ENCODE results near the gene SRPRB. TPM values are rescaled to one million over a fixed set of nuclear protein-coding genes. Genes with fewer than 3 reads are reported as not detected.

The SRPRB gene
- total RNA-seq, 1 donor from 2014 or later: 64.7 TPM

DNA sequence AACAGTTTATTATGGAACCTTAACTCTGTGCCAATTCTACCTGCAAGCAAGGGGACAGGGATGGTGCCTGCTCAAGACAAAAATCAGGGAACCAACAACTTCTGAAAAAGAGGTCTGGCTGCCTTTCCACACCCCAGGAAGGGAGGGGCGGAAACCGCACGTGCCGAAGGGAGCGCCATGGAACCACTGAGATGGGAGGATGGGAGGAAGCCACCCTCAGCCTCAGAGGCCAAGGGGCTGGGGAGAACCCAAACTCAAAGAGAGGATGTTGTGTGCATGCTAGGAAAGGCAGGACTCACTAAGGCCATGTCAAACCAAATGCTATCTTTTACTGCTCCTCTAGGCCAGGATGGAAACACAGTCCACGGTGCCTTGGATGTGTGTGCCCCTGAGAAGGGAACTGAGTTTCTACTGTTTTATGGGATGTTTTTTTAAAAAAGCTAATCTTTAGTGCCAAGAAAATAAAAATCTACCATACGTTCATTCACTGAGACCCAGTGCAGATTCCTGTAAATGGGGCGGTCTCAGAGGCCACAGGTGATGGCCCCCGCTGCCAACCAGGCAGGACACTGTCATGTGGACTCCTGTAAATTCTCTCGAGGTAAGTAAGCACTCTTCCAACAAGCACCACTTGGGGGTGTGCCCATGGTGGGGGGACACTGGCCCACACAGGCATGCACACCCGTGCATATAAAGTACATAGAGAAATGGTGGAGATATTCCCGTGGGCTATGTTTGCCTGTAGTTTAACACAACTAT is 20.5 kb downstream of the SRPRB start:
- DNase-seq (ENCODE audit: low read depth): no peak

DNA sequence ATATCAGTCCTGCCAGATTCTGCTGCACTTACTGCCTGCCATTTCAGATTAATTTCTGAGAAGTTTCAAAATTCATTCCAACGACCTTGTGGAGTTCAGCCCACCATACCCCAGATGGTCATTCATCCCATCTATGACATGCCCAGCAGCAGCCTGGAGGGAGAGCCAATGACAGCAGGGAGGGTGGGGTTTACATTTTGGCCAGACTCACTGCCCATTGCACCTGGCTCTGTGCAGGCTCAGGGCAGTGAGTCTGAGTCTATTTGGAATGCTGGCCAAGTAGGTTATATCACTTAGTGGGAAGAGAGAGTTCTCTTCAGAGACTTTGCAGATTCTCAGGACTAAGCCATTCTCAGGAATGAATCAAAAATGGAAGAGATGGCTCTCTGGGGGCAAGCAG is 21.5 kb downstream of the SRPRB start:
- DNase-seq (ENCODE audit: low read depth): no peak

DNA sequence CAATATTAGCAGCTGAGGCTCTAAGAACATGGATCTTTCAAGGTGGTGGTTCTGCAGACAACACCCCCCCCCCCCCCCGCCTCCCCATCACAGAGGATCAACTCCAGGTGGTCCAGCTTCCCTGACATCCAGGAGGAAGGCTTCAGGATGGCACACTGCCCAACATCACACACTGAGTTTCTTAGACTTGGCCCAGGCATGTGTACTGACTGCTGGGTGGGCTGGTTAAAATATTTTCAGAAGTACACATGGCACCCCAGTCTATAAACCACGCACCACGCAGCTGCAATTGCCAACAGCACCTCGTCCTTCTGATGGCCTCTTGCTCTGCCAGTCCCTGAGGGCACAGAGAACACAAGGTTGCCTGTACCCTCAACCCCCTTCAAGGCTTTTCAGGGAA is 22.1 kb downstream of the SRPRB start:
- DNase-seq (ENCODE audit: low read depth): no peak

DNA sequence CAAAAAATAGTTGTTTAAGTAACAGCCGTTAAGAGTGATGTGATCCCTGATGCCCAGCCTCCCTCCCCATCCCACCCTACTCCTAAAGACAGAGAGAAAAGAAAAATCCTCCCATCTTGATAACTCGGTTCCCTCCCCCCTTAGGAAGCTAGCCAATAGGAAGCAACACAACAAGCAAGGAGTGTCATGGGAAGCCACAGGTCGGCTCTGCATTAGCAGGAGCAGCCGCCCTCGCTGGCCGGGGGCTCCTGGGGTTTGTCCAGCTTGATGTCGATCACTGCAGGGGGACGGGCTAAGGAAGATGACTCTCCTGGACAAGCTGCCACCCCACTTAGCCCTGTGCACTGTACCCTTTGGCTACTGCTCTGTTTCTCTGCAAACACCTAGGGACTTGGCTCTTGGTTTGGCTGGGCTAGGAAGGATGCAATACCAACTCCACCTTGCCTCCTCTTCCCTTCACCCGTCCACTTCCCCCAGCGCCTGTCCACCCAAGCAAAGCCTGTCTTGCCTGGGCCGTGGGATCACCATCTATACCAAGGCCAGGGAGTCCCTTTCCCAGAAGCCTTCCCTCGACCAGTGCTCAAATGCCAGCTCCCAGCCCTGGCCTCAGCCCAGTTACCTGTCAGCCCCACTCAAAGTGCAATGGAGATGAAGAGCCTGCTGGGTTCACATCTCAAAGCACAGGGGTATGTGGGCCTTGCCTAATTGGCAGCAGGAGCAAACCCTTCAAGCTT is 23.1 kb downstream of the SRPRB start:
- DNase-seq (ENCODE audit: low read depth): no peak

DNA sequence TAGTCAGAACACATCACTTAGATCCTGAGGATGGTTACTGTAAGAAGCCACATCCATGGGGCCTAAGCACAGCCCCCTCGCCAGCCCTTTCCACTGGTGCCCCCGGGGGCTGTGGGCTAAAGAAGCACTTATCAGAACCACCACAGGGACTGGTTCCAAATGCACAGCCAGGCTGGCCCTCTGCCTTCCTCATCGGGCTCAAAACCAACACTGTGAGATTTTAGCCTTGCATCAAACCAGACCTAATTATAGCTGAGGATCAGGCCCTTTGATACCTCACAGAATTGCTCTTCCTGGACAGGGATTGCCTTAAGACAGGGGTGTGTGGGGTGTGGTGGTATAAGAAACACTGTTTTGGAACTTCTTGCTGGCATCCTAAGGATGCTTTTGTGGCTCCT is 23.7 kb downstream of the SRPRB start:
- no peak for DNase-seq (ENCODE audit: low read depth)

DNA sequence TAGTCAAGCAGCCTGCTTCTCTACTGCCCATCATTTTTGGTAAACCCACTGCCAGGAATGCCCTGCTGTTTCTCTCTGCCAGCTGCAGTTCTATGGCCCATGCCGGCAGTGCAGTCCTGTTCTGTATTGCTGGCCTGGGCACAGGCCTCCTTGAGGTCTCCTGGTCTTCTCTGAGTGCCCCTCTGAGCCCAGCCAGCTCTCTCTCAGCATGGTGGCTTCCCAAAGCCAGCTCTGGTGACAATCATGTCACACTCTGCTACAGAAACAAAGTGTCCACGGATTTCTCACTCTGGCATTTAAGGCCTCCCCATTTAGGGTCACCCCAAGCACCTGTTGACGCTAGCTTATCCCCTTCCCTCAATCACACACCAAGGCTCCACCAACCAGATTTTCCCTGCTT is 24.5 kb downstream of the SRPRB start:
- DNase-seq (ENCODE audit: low read depth): no peak

DNA sequence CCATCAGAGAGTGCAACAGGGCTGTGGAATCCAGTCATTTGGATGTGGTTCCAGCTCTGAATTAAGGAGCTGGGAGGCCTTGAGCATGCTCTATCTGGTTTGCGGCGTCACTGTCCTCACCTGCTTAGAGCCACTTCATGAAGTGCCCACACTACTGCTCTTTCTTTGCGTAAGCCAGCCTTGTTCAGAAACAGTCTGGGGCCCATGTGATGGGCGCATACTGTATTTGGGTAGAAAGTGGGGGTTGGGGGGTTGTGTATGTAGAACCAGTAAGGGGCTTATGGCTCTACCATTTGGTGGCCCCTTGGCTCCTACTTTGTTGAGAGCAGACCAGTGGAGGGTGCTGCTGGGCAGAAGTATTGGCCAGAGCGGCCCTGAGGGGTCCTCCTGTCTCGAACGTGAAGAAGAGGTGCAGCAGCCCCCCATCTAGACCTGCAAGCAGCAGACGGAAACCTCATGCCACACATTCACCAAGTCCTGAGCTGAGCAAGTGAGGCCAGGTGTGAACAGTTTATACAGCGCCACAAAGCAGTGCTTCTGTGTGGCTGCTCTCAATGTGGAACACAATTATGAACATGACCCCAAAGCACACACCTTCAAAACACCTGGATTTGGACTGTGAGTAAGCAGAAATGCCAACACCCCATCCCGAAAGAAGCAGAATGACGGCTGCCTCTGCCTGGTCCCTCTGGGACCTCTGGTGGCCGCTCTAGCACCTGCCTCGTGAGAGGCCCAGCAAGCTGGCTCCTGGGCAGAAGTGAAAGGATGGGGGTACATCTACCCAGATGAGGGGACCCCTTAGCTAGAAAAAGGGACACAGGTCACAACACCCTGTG is 26.6 kb downstream of the SRPRB start:
- DNase-seq (ENCODE audit: low read depth): no peak

DNA sequence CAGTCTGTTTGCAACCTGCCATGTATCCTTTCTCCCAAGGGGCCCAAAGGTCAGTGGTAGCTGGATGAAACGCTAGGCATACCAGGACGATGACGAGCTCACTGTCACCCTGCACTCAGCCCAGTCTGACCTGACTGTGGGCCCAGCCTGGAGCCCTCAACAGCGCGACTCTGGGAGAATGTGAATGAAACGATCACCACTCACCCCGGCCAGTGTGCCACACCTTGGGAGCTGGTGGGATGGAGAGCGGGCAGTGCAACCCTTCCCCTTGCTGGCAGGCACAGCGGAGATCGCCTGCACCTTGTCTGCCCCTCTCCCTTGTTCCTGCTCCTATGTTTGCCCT is 27.2 kb downstream of the SRPRB start:
- no peak for DNase-seq (ENCODE audit: low read depth)

DNA sequence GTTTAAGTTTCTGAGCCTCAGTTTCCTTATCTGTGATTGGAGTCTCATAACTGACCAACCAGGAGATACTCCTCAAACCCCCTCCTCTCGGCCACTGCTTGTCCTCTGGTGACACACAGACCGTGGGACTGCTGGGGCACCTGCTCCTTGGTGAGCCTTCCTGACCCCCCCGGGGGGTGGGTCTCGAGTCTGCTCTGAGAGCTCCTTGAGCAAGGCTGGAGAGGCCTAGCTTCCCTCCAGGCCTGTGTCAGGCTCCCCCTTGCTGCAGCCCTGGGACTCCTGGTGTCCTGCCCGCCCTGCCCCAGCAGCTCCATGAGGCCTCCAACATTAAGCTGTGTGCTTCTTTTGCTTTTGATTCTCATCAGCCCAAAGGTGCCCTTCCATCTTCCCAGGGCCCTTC is 27.7 kb downstream of the SRPRB start:
- DNase-seq (ENCODE audit: low read depth): no peak

DNA sequence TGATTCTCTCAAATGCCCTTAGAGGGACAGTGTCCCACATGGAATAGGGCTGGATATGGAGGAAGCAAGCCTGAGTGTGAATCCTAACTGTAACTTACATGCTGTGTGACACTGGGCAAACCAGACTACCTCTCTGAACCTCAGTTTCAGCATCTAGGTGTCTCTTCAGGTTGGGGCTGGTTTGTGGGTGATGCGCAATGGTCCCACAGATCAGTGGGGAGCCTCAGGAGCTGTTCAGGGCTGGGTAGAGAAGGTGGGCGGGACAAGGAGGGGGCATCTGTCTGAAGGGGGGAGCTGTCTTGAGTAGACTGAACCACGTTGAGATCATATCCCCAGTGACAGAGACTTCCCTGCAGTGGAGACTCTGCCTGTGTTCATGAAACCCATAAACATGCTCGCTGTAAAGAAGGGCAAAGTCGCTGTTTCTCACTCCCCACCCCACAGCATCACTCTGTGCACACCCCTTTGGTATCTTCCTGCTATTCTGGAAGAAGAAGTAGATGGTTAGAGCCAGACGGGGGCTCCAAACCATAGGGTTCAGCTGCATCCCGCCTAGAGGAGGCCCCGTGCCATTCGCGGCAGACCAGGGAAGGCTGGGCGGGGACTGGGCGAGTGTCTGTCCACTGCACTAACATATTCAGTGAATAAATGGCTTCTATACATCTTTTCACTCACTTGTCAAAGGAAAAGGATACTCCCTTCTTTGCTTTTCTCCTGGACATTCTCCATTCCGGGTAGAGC is 28.4 kb downstream of the SRPRB start:
- no peak for DNase-seq (ENCODE audit: low read depth)

DNA sequence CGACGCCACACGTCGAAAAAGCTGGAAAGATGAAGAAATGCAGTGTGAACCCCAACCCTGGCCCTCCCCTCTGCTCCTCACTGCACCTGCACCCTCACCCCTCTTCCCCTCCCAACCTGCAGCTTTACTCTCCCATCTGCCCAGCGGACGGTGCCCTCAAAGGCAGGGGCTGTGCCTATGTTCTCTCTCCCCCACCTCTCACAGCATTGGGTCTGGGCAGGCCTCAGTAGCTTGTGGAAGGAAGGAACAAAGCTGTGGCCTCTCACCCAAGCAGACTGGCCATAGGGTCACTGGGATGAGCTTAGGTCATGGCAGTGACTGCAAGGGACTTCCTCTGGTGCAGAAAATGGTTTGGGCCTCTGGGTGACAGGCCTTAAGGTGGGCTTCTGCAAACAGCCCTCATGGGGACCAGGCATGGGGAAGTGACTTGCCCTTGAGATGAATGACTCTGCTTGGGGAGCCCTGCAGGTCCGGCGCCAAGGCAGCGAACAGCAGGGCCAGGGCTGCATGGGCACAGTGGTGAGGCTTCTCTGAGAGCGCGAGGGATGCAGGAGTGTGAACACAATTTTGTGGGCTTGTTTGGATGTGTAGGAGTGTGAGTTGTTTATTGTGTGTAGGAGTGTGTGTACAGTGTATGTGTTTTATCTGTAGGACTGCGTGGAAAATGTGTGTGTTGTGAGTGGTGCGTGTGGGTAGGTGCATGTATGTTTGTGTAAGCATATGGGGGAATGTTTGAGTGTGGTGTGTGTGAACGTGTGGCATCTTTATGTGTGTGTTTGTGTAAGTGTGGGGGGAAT is 29.2 kb downstream of the SRPRB start:
- no peak for DNase-seq (ENCODE audit: low read depth)

DNA sequence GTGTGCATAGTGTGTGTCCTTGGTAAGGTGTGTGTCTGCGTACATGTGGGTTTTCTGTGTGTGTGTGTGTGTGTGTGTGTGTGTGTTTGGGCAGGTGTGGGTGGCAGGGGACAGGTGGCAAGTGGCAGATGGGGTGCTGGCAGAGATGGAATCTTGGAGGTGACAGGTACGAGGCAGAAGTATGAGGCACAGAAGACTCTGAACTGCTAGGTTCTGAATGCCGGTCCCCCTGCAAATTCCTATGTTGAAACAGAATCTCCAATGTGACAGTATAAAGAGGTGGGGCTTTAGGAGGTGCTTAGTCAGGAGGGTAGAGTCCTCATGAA is 29.8 kb downstream of the SRPRB start:
- DNase-seq (ENCODE audit: low read depth): no peak

DNA sequence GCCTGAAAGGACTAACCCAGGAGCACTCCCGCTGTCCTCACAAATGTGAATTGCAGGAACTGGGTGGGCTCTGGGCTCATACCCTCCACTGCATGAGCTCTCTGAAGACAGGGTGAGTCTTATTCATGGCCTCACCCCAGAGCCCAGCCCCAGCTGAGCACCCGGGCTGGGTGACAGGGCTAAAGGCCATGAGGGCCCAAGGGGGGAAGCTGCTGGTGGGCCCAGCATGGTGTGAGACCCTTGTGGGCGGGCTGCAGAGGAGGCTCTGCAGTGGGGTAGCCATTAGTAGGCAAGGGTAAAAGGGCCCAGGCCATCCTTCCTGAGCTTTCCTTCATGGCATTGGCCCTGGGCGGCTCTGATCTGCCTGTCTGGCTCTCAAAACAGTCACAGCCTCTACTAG is 30.3 kb downstream of the SRPRB start:
- no peak for DNase-seq (ENCODE audit: low read depth)

DNA sequence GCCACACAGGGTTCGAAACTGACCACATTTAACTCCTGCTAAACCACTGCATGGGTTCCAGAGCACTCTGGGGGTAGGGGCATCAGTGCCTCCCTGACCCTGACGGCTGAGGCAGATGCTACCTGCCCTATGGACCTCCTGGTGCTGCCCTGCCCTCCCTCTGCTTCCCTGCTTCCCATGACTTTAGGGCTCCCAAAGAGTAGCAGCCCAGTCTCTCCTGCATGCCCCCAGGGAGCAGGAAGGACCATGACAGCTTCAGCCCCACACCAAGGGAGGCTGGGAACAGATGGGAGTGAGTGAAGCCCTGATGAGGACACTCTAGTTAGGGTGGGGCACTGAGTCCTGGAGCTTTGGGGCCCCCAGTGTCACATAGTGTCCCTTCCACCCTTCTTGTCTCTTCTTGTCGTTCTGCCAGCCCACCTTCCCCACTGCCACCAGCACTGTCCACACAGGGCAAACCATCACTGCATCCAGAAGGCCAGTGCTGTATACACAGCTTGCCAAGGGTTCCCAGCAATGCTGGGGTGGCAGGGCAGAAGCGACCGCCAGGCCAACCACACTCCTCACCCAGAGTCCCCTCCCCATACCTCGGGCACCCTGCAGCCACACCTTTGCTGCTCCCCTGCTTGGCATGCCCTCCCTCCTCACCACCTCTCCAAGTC is 31.0 kb downstream of the SRPRB start:
- DNase-seq (ENCODE audit: low read depth): no peak

DNA sequence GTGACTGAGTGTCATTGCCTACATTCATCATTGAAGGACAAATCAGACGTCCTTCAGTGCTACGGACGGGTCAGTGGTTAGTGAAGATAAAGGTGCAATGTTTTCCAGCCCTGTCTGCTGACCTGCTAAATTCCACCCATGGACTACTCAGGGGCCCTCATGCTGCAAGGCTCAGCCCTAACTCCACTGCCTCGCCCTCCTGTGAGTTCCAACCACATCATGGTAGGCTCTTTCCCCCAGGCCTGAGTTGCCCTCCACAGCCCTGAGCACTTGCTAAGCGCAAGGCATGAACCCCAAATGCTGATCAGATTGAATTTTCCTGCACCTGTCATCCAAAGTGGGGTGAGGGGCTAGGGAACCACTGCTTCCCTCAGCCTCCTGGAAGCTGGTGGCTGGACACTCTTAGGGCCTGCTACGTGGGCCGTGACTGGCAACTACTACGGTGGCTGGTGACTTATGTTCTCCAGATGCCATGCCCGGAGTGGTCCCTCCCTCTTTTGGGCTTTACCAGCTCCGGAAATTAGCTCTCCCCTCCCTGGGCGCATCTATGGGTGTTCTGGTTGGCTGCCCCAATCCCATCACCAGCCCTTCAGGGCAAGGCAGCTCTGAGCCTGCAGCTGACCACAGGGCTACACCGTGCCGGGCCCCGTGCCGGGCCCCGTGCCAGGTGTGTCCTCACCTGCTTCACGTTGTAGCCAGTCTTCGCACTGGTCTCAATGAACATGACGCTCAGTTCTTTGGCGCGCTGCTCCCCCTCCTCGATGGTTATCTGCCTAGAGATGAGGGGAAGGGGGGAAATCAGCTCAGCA is 32.1 kb downstream of the SRPRB start:
- no peak for DNase-seq (ENCODE audit: low read depth)

DNA sequence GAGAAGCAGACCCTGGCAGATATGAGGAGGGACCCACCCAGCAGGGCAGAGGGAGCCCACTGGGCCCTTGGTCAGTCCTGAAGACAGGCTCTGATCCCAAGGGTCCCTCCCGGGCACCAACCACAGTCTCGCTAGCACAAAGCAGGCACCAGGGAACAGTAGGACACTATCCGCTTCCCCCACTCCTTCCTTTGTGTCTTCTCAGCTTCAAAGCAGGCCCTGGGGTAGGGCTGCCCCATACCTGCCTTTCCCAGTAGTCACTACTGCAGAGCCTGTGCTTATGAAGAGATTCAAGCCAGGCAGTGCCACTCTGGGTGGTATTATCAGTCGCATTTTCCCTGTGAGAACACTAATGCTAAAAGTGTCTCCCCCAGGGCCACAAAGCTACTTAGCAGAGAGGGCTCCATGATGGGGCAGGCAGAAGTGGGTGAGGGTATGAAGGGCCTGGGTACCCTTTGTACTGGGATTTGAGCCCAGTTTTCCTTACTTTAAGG is 32.7 kb downstream of the SRPRB start:
- no peak for DNase-seq (ENCODE audit: low read depth)

DNA sequence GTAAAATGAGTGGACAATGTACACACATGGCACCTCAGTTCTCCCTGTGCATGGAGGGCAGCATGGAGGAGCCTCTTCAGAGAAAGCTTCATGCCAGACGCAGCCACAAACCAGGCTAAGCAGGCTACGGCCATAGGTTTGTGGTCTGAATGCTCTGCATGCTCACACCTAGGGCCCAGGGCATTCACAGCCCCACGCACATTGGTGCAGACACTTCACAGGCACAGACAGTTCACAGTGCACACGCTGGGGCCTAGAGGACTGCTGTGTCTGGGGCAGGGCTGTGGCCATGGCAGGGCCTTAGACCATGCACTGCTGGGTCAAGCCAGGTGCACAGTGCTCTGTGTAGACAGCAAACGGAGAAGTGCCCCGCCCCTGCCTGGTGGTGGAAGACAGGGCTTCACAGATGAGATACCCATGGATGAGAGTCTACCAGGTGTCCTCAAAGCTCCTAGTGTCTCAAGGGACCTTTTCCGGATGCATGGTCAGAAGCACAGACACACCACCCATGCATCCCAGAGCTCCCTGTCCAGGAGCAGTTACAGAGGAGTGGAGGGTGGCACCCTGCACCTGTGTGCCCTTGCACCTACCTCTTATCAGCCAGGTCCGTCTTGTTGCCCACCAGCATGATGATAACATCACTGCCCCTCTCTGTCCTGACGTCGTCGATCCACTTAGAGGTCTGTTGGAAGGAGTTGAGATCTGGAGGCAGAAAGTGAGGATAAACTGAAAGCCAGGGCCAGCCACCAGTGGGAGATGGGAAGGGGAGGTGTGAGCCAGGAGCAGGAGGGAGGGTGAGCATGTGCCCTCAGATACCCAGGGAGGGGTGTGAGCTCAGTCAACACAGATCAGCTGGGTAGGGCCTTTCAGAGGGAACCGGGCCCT is 33.5 kb downstream of the SRPRB start:
- DNase-seq (ENCODE audit: low read depth): no peak

DNA sequence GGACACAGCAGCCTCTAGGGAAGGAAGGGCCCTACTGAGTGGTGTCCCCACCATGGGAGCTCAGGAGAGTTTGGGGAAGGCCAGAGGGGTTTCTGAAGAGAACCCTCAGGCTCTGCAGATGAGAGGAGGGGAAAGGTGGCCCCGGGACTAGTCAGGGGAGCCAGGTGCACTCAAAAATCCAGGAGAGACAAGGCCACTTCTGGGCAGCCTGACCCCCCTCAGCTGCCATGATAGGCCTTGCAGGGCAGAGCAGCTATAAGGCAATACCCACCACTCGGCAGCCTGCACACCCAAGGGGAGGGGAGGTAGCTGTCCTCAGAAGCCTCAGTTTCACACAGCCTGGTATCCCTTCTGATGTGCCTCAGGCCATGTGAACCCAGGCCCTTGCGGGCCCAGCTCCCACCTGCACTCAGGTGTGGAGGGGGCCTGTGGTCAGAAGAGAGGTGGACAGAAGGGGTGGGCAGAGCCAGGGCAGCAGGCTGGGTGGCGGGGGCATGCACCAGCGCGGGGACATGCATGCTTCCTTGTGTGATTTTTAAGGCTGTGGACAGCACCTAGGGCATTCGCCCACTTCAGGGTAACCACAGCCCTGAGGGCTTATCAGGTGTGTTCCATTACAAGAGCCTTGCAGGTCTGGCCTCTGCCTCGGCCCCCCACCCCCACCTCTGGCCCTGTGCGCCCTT is 34.6 kb downstream of the SRPRB start:
- DNase-seq (ENCODE audit: low read depth): no peak
